K562 (cell line): Measurements from ENCODE around the gene P2RY6. TPM values are rescaled to one million over a fixed set of nuclear protein-coding genes. Genes with fewer than 3 reads are reported as not detected.

Source experiments
- ATAC-seq: fragments of 200-7000 bp; cut with Tn5 transposase; 3 replicates; pipeline ENCODE4 v1.9.1; 2020; ENCODE audit warnings: moderate library complexity
- BruUV-seq: library from RNA; stranded (reverse); fragments of 400-500 nt; replicated peaks from 2 replicates; lab custom pipeline; 2021; lab: Mats Ljungman, UMichigan
- CTCF ChIA-PET: fragments of 300-600 bp; formaldehyde crosslinking; extraction: SDS; loops from one replicate; lab custom pipeline; 2021; ENCODE audit warnings: low intra/inter-chr PET ratio; lab: Yijun Ruan, JAX
- POLR2A ChIA-PET: fragments of 300-600, 350-650 bp; sonication (Branson Sonifier 250); formaldehyde crosslinking; extraction: SDS; loops from one replicate; lab custom pipeline; 2021; ENCODE audit warnings: antibody characterized with exemption, inconsistent platforms; lab: Yijun Ruan, JAX
- DNase-seq, 4 experiments: peaks; one replicate each; pipeline versions ENCODE4 v3.0.0 to v3.0.0-alpha.2; 2011 to 2018; ENCODE audit warnings: low spot score in 3 of 4, mixed read lengths in 3 of 4; ENCODE audit errors: extremely low read depth in 1 of 4
- FAIRE-seq: peaks from 2 replicates; lab custom pipeline; 2011; peaks lifted over from hg19 to GRCh38; lab: Jason Lieb, UNC
- H2AFZ ChIP-seq: 2 replicates; pipeline ENCODE4 v1.6.0; 2011; ENCODE audit warnings: low read depth, low read length, control low read depth, inconsistent platforms
- H3K27ac ChIP-seq: fragments of 200-600 bp; 3 replicates; pipeline ENCODE4 v1.8.0; 2011; ENCODE audit warnings: low read depth, mild to moderate bottlenecking, control low read depth, inconsistent platforms, low read length, moderate library complexity, mixed read lengths; ENCODE audit errors: extremely low read depth
- H3K27me3 ChIP-seq, 2 experiments: fragments of 300-600 bp in 1 of 2; 2 replicates in 1 of 2; 3 replicates in 1 of 2; pipeline versions ENCODE4 v1.6.0 to v1.8.0; 2011; ENCODE audit warnings: inconsistent platforms in 2 of 2, low read length in 2 of 2, mild to moderate bottlenecking in 1 of 2, mixed read lengths in 1 of 2, moderate library complexity in 1 of 2; ENCODE audit not compliant: control insufficient read depth in 2 of 2, insufficient read depth in 2 of 2
- H3K36me3 ChIP-seq: fragments of 300-600 bp; 3 replicates; pipeline ENCODE4 v1.8.0; 2011; ENCODE audit warnings: mild to moderate bottlenecking, low read length, inconsistent platforms; ENCODE audit not compliant: control insufficient read depth, insufficient read depth
- H3K4me1 ChIP-seq, 2 experiments: fragments of 200-600 bp in 1 of 2; replicated peaks in 1 of 2; 2 replicates in 1 of 2; 3 replicates in 1 of 2; pipeline versions ENCODE4 v1.5.1 to v1.8.0; 2011; ENCODE audit warnings: inconsistent platforms in 2 of 2, low read length in 2 of 2, mild to moderate bottlenecking in 1 of 2, mixed read lengths in 1 of 2, moderate library complexity in 1 of 2; ENCODE audit not compliant: control insufficient read depth in 2 of 2, insufficient read depth in 2 of 2
- H3K4me2 ChIP-seq: 2 replicates; pipeline ENCODE4 v1.6.1; 2011; ENCODE audit warnings: low read length, control low read depth, inconsistent platforms, mixed read lengths; ENCODE audit not compliant: insufficient read depth
- H3K4me3 ChIP-seq: fragments of 200-600 bp; sonication (generic), shearing (Covaris generic); 2 replicates; pipeline ENCODE4 v1.5.1; 2016; ENCODE audit warnings: control low read depth, inconsistent platforms
- H3K79me2 ChIP-seq: fragments of 200-600 bp; 3 replicates; pipeline ENCODE4 v1.8.0; 2011; ENCODE audit warnings: low read length, inconsistent platforms; ENCODE audit not compliant: control insufficient read depth, insufficient read depth
- H3K9ac ChIP-seq, 2 experiments: 2 replicates each; pipeline versions ENCODE4 v1.6.0 to v1.6.1; 2011; ENCODE audit warnings: low read depth in 2 of 2, low read length in 2 of 2, control low read depth in 1 of 2, inconsistent platforms in 1 of 2, mild to moderate bottlenecking in 1 of 2, mixed read lengths in 1 of 2; ENCODE audit not compliant: insufficient read depth in 1 of 2
- H3K9me1 ChIP-seq: one replicate; pipeline ENCODE4 v1.6.0; 2011; ENCODE audit warnings: inconsistent platforms, mild to moderate bottlenecking, low read length, moderate library complexity; ENCODE audit not compliant: control insufficient read depth, insufficient read depth
- H3K9me3 ChIP-seq: replicated peaks from 2 replicates; pipeline ENCODE4 v1.5.1; 2011; ENCODE audit warnings: low read depth, low read length, inconsistent platforms; ENCODE audit not compliant: control insufficient read depth, insufficient read depth
- H4K20me1 ChIP-seq: replicated peaks from 2 replicates; pipeline ENCODE4 v1.6.1; 2011; ENCODE audit warnings: low read length, inconsistent platforms, mixed read lengths; ENCODE audit not compliant: control insufficient read depth, insufficient read depth
- CSDE1 ChIP-seq, 2 experiments: fragments of 450-650 bp; IDR thresholded peaks; 2 replicates each; pipeline ENCODE4 v1.6.1; 2016; ENCODE audit warnings: mild to moderate bottlenecking in 1 of 2
- DMBX1 ChIP-seq: fragments of 250-450 bp; sonication (Bioruptor Pico); IDR thresholded peaks from 2 replicates; pipeline ENCODE4 v1.8.0; 2022; ENCODE audit warnings: inconsistent platforms, mild to moderate bottlenecking, moderate library complexity, borderline replicate concordance
- EP300 ChIP-seq: IDR thresholded peaks from 2 replicates; pipeline ENCODE4 v1.6.1; 2012; ENCODE audit warnings: low read length, improper control_type of control experiment
- GTF2E2 ChIP-seq: fragments of 200-800 bp; sonication (Bioruptor generic); IDR thresholded peaks from 2 replicates; pipeline ENCODE4 v1.6.1; 2016; ENCODE audit warnings: missing genetic modification characterization, missing compliant biosample characterization
- HEY1 ChIP-seq: fragments of 250-450 bp; sonication (Bioruptor Pico); IDR thresholded peaks from 2 replicates; pipeline ENCODE4 v1.5.0; 2020; ENCODE audit warnings: mild to moderate bottlenecking, moderate library complexity, borderline replicate concordance
- KLF10 ChIP-seq: fragments of 250-450 bp; sonication (Bioruptor Pico); IDR thresholded peaks from 2 replicates; pipeline ENCODE4 v1.6.1; 2021; ENCODE audit warnings: matching md5 sums
- MEIS2 ChIP-seq: fragments of 450-650 bp; IDR thresholded peaks from 2 replicates; pipeline ENCODE4 v1.6.1; 2014; ENCODE audit warnings: mild to moderate bottlenecking; ENCODE audit not compliant: partially characterized antibody
- NFE2L1 ChIP-seq: fragments of 450-650 bp; IDR thresholded peaks from 2 replicates; pipeline ENCODE4 v1.6.1; 2016; ENCODE audit warnings: missing genetic modification characterization, low read depth, mild to moderate bottlenecking, missing compliant biosample characterization, moderate library complexity, borderline replicate concordance
- NR2C2 ChIP-seq, 2 experiments: fragments of 200-800 bp in 1 of 2; sonication (Bioruptor generic) in 1 of 2; sonication (generic) in 1 of 2; formaldehyde crosslinking in 1 of 2; IDR thresholded peaks; 2 replicates each; pipeline versions ENCODE4 v1.6.1 to v1.8.0; 2016 to 2022; ENCODE audit warnings: mild to moderate bottlenecking in 1 of 2, missing compliant biosample characterization in 1 of 2, missing genetic modification characterization in 1 of 2, missing genetic modification reagents in 1 of 2
- SMARCA5 ChIP-seq: fragments of 450-650 bp; IDR thresholded peaks from 2 replicates; pipeline ENCODE4 v1.6.1; 2016
- TAF7 ChIP-seq: fragments of 450-650 bp; IDR thresholded peaks from 2 replicates; pipeline ENCODE4 v1.6.1; 2016; ENCODE audit warnings: missing genetic modification characterization, missing compliant biosample characterization
- TAF9B ChIP-seq: fragments of 450-650 bp; IDR thresholded peaks from 2 replicates; pipeline ENCODE4 v1.6.1; 2018; ENCODE audit warnings: mild to moderate bottlenecking; ENCODE audit not compliant: partially characterized antibody
- TSC22D4 ChIP-seq: fragments of 450-650 bp; IDR thresholded peaks from 2 replicates; pipeline ENCODE4 v1.6.1; 2016; ENCODE audit warnings: missing genetic modification characterization, missing biosample characterization, control low read depth
- ZFP1 ChIP-seq: fragments of 450-650 bp; formaldehyde crosslinking; IDR thresholded peaks from 2 replicates; pipeline ENCODE4 v1.4.0; 2020; ENCODE audit warnings: mild to moderate bottlenecking, mixed read lengths
- ZNF143 ChIP-seq: sonication (generic); formaldehyde crosslinking; IDR thresholded peaks from 2 replicates; pipeline ENCODE4 v1.9.0; 2022; ENCODE audit warnings: mild to moderate bottlenecking, missing genetic modification reagents
- ZNF224 ChIP-seq: sonication (generic); formaldehyde crosslinking; IDR thresholded peaks from 2 replicates; pipeline ENCODE4 v1.8.0; 2022; ENCODE audit warnings: mild to moderate bottlenecking, missing genetic modification reagents
- ZNF324 ChIP-seq: fragments of 250-450 bp; sonication (Bioruptor Pico); IDR thresholded peaks from 2 replicates; pipeline ENCODE4 v1.4.0; 2020; ENCODE audit warnings: mild to moderate bottlenecking
- WGBS: fragments of 100-300 bp; shearing (Covaris generic); methylation state at CpG from one replicate; pipeline ENCODE4 v1.1.6; 2016; ENCODE audit warnings: low coverage, mixed read lengths; ENCODE audit not compliant: insufficient coverage; ENCODE audit errors: missing lambda C conversion rate; 5-methylcytosine and 5-hydroxymethylcytosine counted together
- in situ Hi-C: fragments of 300-500 bp; cut with MboI; formaldehyde crosslinking; loops from 4 replicates; pipeline ENCODE4 v1.15.0; 2018; ENCODE audit warnings: inconsistent platforms, mixed read lengths
- intact Hi-C: fragments of 100-400 bp; cut with micrococcal nuclease; formaldehyde crosslinking; loops from 2 replicates; pipeline ENCODE4 v1.14.2; 2022
- polyA plus RNA-seq, 8 experiments: library from polyadenylated mRNA; depleted of rRNA in 4 of 8; stranded (reverse) in 5 of 8; unstranded in 3 of 8; fragments of >200 nt; fragmentation: Nextera tagmentation in 2 of 8; fragmentation: Illumina TruSeq in 1 of 8; extraction: Ambion mirVana in 2 of 8; extraction: Trizol in 1 of 8; gene quantifications; 2 replicates each; pipeline versions ENCODE4 v1.2.1 to v1.2.3, GENCODE V29; 2011 to 2014; ENCODE audit warnings: inconsistent platforms in 1 of 8, missing spikeins in 1 of 8
- total RNA-seq, 7 experiments: library from RNA; depleted of rRNA in 6 of 7; stranded (reverse); fragments of >200 nt in 6 of 7; fragmentation: Illumina TruSeq in 2 of 7; extraction: Trizol in 2 of 7; gene quantifications; 2 replicates each; pipeline versions ENCODE4 v1.2.1 to v1.2.3, GENCODE V29; 2011 to 2021; ENCODE audit warnings: low replicate concordance in 1 of 7
- TF ChIP-seq, protein P1 (sequence below): fragments of 200-800 bp; sonication (Bioruptor generic); IDR thresholded peaks from 2 replicates; pipeline ENCODE4 v1.6.1; 2017; ENCODE audit warnings: missing genetic modification characterization, missing compliant biosample characterization

Gene P2RY6
- total and polyA plus RNA-seq, 9 of the 15 experiments (the other 6 are each of a cell fraction or from before 2014, with no cell fraction given) = not detected

GRCh38 chr11:73317803-73318202, 45.7 kb downstream of the P2RY6 start:
- Histone ChIP-seq H3K4me1 (peaks cover 3 to 4% of the 10 kb centered on the region in 2 experiments; a peak in 3 of 5 replicates), H3K9me1 (no peaks in the 10 kb centered on the region), H2AFZ (no peak overlapping the region), H3K9ac (no peak overlapping the region), H3K9me3 (no peaks in the 10 kb centered on the region), H3K79me2 (no peaks in the 10 kb centered on the region), H3K4me3 (no peak overlapping the region), H3K27me3 (peaks cover 0 to 30% of the 10 kb centered on the region in 2 experiments; a peak in 2 of 5 replicates), H3K36me3 (no peaks in the 10 kb centered on the region), H3K27ac (no peak overlapping the region), H3K4me2 (no peak overlapping the region), H4K20me1 (no peaks in the 10 kb centered on the region)
- ATAC-seq (no peak), FAIRE-seq (no peak), DNase-seq (no peak)
- intact Hi-C loops (no loop called here), in situ Hi-C loops (no loop called here)
- ChIA-PET POLR2A (interaction anchor here (0.5 to 0.7 kb wide), 2 partner anchors 328 to 332 kb away, joined by 3 to 5 read pairs; no protein-coding TSS in a partner anchor), CTCF (interaction anchor here (0.6 kb wide), 1 partner anchor 17 kb away, joined by 3 read pairs; no protein-coding TSS in a partner anchor)
- no TSS peak for BruUV-seq
- TF ChIP-seq TSC22D4 (no peak), ZFP1 (CRISPR knock-in tag) (no peak), MEIS2 (no peak), TAF7 (tag) (no peak), TAF9B (no peak), EP300 (no peak), SMARCA5 (no peak), ZNF224 (CRISPR knock-in tag) (no peak), GTF2E2 (tag) (no peak), CSDE1 (IDR thresholded peaks at IDR 0.05) (no peak), ZNF324 (CRISPR knock-in tag) (no peak), KLF10 (CRISPR knock-in tag) (no peak), ZNF143 (CRISPR knock-in tag) (no peak), NR2C2 (CRISPR knock-in tag; IDR thresholded peaks at IDR 0.05) (no peak), NR2C2 (tag; IDR thresholded peaks at IDR 0.05) (no peak), DMBX1 (no peak), HEY1 (CRISPR knock-in tag) (no peak), NFE2L1 (tag) (no peak)
- TF ChIP-seq, protein P1, sequence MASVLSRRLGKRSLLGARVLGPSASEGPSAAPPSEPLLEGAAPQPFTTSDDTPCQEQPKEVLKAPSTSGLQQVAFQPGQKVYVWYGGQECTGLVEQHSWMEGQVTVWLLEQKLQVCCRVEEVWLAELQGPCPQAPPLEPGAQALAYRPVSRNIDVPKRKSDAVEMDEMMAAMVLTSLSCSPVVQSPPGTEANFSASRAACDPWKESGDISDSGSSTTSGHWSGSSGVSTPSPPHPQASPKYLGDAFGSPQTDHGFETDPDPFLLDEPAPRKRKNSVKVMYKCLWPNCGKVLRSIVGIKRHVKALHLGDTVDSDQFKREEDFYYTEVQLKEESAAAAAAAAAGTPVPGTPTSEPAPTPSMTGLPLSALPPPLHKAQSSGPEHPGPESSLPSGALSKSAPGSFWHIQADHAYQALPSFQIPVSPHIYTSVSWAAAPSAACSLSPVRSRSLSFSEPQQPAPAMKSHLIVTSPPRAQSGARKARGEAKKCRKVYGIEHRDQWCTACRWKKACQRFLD = no peak
- WGBS = 47% methylated on average over 3 of the region's 3 CpGs
